Breast epithelium (tissue), 3 donors: ENCODE data around the gene PIF1.

ENCODE experiments used
- CTCF ChIP-seq, 3 donors: fragments of 450-650 bp; IDR thresholded peaks; one replicate each; pipeline ENCODE4 v1.5.1; 2016 to 2017; ENCODE audit warnings: antibody characterized with exemption in 3 of 3, mild to moderate bottlenecking in 3 of 3, moderate library complexity in 3 of 3
- POLR2AphosphoS5 ChIP-seq, 3 donors: sonication (generic); formaldehyde crosslinking; IDR thresholded peaks; one replicate each; pipeline ENCODE4 v1.6.1; 2017; ENCODE audit warnings: antibody characterized with exemption in 3 of 3

GRCh38 chr15:64854526-64854925, 29.1 kb upstream of the PIF1 start:
- TF ChIP-seq CTCF (IDR thresholded peaks at IDR 0.05) (no peak), POLR2AphosphoS5 (IDR thresholded peaks at IDR 0.05) (no peak)
